ENCODE data around the gene RNF111. TPM values are rescaled to one million over a fixed set of nuclear protein-coding genes. Genes with fewer than 3 reads are reported as not detected.

RNF111 gene
- polyA plus RNA-seq (20.8 and 25.8 TPM in 2 replicates), polyA minus RNA-seq (52.1 and 67.0 TPM in 2 replicates)

- H3K36me3 ChIP-seq (ENCODE audit: insufficient read depth, low read length): peaks cover 7% of the 10 kb centered on the region
- H3K27ac ChIP-seq (ENCODE audit: low read length): peak within 1 kb of the TSS; percentile 97
- peaks cover 45% of the 10 kb centered on the region for H3K79me2 ChIP-seq (replicated peaks; ENCODE audit: insufficient read depth, low read length)
- no peaks in the 10 kb centered on the region for H4K20me1 ChIP-seq (ENCODE audit: insufficient read depth)
- H3K4me3 ChIP-seq (ENCODE audit: low read length): peak within 1 kb of the TSS; percentile 76
- TF ChIP-seq REST (IDR thresholded peaks at IDR 0.05; ENCODE audit: borderline replicate concordance) (peak; percentile 63), EZH2 (IDR thresholded peaks at IDR 0.05; ENCODE audit: borderline replicate concordance, insufficient read depth, low read length, poor library complexity, severe bottlenecking) (no peak), EP300 (conservative IDR thresholded peaks at IDR 0.05; ENCODE audit: poor library complexity, severe bottlenecking) (no peak), POLR2AphosphoS5 (IDR thresholded peaks at IDR 0.05) (peak; percentile 97), TAF1 (IDR thresholded peaks at IDR 0.05; ENCODE audit: low read depth) (peak; percentile 55), SMC3 (conservative IDR thresholded peaks at IDR 0.05; ENCODE audit: poor library complexity) (no peak), RAD21 (conservative IDR thresholded peaks at IDR 0.05) (peak; percentile 22), MXI1 (conservative IDR thresholded peaks at IDR 0.05; ENCODE audit: poor library complexity, severe bottlenecking) (peak; percentile 62)
- TF ChIP-seq, protein P1, sequence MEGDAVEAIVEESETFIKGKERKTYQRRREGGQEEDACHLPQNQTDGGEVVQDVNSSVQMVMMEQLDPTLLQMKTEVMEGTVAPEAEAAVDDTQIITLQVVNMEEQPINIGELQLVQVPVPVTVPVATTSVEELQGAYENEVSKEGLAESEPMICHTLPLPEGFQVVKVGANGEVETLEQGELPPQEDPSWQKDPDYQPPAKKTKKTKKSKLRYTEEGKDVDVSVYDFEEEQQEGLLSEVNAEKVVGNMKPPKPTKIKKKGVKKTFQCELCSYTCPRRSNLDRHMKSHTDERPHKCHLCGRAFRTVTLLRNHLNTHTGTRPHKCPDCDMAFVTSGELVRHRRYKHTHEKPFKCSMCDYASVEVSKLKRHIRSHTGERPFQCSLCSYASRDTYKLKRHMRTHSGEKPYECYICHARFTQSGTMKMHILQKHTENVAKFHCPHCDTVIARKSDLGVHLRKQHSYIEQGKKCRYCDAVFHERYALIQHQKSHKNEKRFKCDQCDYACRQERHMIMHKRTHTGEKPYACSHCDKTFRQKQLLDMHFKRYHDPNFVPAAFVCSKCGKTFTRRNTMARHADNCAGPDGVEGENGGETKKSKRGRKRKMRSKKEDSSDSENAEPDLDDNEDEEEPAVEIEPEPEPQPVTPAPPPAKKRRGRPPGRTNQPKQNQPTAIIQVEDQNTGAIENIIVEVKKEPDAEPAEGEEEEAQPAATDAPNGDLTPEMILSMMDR (IDR thresholded peaks at IDR 0.05; ENCODE audit: poor library complexity, severe bottlenecking): peak; percentile 34
- peak within 1 kb of the TSS; percentile 77 for H3K4me2 ChIP-seq (ENCODE audit: low read length)
- no peaks in the 10 kb centered on the region for H3F3A ChIP-seq (ENCODE audit: insufficient read depth, low read length, poor library complexity, severe bottlenecking)
- no peaks in the 10 kb centered on the region for H3K9me3 ChIP-seq (ENCODE audit: low read length)
- H3K27me3 ChIP-seq (ENCODE audit: insufficient read depth, low read depth, low read length): no peaks in the 10 kb centered on the region
- H2AFZ ChIP-seq (ENCODE audit: low read depth, low read length): peak within 1 kb of the TSS; percentile 100
- peak within 1 kb of the TSS; percentile 97 for H3K9ac ChIP-seq (ENCODE audit: low read length)
- no peaks in the 10 kb centered on the region for H3K9me2 ChIP-seq (ENCODE audit: insufficient read depth, low read length)
Observed at GRCh38 chr15:58987491-58988005, at the start of gene RNF111. RNF111 (plus strand) TSS chr15:58987663; CDS start chr15:59030823, 43,160 bp downstream.

DNA sequence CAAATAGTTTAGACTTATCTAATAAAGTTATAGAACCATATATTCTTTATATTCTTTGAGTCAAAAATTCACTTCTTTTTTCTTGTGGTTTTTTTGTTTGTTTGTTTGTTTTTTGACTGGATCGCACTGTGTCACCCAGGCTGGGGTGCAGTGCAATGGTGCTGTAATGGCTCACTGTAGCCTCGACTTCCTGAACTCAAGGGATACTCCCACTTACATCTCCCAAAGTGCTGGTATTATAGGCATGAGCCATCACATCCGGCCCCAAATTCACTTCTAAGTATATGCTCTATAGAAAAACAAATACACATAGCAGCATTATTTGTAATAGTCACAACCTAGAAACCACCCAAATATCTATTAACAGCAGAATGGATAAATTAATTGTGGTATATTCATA is 40.3 kb upstream of the RNF111 start:
- H3K4me2 ChIP-seq (ENCODE audit: low read length): no peak overlapping the region
- H3K36me3 ChIP-seq (ENCODE audit: insufficient read depth, low read length): no peaks in the 10 kb centered on the region
- no peaks in the 10 kb centered on the region for H3K9me2 ChIP-seq (ENCODE audit: insufficient read depth, low read length)
- no peaks in the 10 kb centered on the region for H3K9me3 ChIP-seq (ENCODE audit: low read length)
- H3K9ac ChIP-seq (ENCODE audit: low read length): no peak overlapping the region
- H3K79me2 ChIP-seq (replicated peaks; ENCODE audit: insufficient read depth, low read length): no peaks in the 10 kb centered on the region
- H3K27me3 ChIP-seq (ENCODE audit: insufficient read depth, low read depth, low read length): no peaks in the 10 kb centered on the region
- H3K27ac ChIP-seq (ENCODE audit: low read length): no peak overlapping the region
- H2AFZ ChIP-seq (ENCODE audit: low read depth, low read length): no peak overlapping the region
- H3K4me3 ChIP-seq (ENCODE audit: low read length): no peak overlapping the region
- TF ChIP-seq EZH2 (IDR thresholded peaks at IDR 0.05; ENCODE audit: borderline replicate concordance, insufficient read depth, low read length, poor library complexity, severe bottlenecking) (no peak), EP300 (conservative IDR thresholded peaks at IDR 0.05; ENCODE audit: poor library complexity, severe bottlenecking) (no peak), MXI1 (conservative IDR thresholded peaks at IDR 0.05; ENCODE audit: poor library complexity, severe bottlenecking) (no peak), TAF1 (IDR thresholded peaks at IDR 0.05; ENCODE audit: low read depth) (no peak), SMC3 (conservative IDR thresholded peaks at IDR 0.05; ENCODE audit: poor library complexity) (no peak), RAD21 (conservative IDR thresholded peaks at IDR 0.05) (no peak), REST (IDR thresholded peaks at IDR 0.05; ENCODE audit: borderline replicate concordance) (no peak), POLR2AphosphoS5 (IDR thresholded peaks at IDR 0.05) (no peak)
- TF ChIP-seq, protein P1 (IDR thresholded peaks at IDR 0.05; ENCODE audit: poor library complexity, severe bottlenecking): no peak
- H4K20me1 ChIP-seq (ENCODE audit: insufficient read depth): no peaks in the 10 kb centered on the region
- no peaks in the 10 kb centered on the region for H3F3A ChIP-seq (ENCODE audit: insufficient read depth, low read length, poor library complexity, severe bottlenecking)
